H9 (cell line): ENCODE results near the gene MAGEA11. TPM values are rescaled to one million over a fixed set of nuclear protein-coding genes. Genes with fewer than 3 reads are reported as not detected.
"Not testable (repeated sequence)": the region's sequence is repeated elsewhere in the genome, so short reads cannot be mapped to it uniquely, and the experiment has no call there.

Source experiments
- DNase-seq: peaks from one replicate; pipeline ENCODE4 v3.0.0-alpha.2; 2017
- H2AFZ ChIP-seq: one replicate; pipeline ENCODE4 v1.6.1; 2013; ENCODE audit warnings: mild to moderate bottlenecking, low read length, control low read depth, moderate library complexity
- H2AK5ac ChIP-seq: 2 replicates; pipeline ENCODE4 v1.6.1; 2013; ENCODE audit warnings: low read length, control low read depth, mixed read lengths; ENCODE audit not compliant: insufficient read length
- H2BK120ac ChIP-seq: one replicate; pipeline ENCODE4 v1.6.1; 2013; ENCODE audit warnings: low read depth, mild to moderate bottlenecking, low read length, control low read depth, inconsistent platforms; ENCODE audit not compliant: poor library complexity, severe bottlenecking
- H2BK12ac ChIP-seq: 2 replicates; pipeline ENCODE4 v1.6.1; 2013; ENCODE audit warnings: low read length, control low read depth, mixed read lengths, low read depth; ENCODE audit not compliant: insufficient read length
- H2BK15ac ChIP-seq: 2 replicates; pipeline ENCODE4 v1.6.1; 2013; ENCODE audit warnings: low read depth, low read length, control low read depth
- H2BK20ac ChIP-seq: one replicate; pipeline ENCODE4 v1.6.1; 2013; ENCODE audit warnings: low read depth, mild to moderate bottlenecking, low read length, control low read depth, inconsistent platforms; ENCODE audit not compliant: poor library complexity, severe bottlenecking
- H2BK5ac ChIP-seq: 2 replicates; pipeline ENCODE4 v1.6.1; 2013; ENCODE audit warnings: low read length, control low read depth, mixed read lengths; ENCODE audit not compliant: insufficient read length
- H3K14ac ChIP-seq: 2 replicates; pipeline ENCODE4 v1.6.1; 2013; ENCODE audit warnings: low read length, control low read depth; ENCODE audit not compliant: insufficient read depth
- H3K18ac ChIP-seq: 2 replicates; pipeline ENCODE4 v1.6.1; 2013; ENCODE audit warnings: low read depth, mild to moderate bottlenecking, mixed read lengths, low read length, control low read depth; ENCODE audit not compliant: insufficient read length
- H3K23ac ChIP-seq: 2 replicates; pipeline ENCODE4 v1.6.1; 2013; ENCODE audit warnings: low read length, control low read depth, mixed read lengths, low read depth; ENCODE audit not compliant: insufficient read length
- H3K23me2 ChIP-seq: 2 replicates; pipeline ENCODE4 v1.6.1; 2013; ENCODE audit warnings: low read depth, mild to moderate bottlenecking, mixed read lengths, low read length, control low read depth; ENCODE audit not compliant: insufficient read length, poor library complexity, severe bottlenecking
- H3K27ac ChIP-seq: 2 replicates; pipeline ENCODE4 v1.5.1; 2013; ENCODE audit warnings: low read length, control low read depth, mixed read lengths, low read depth; ENCODE audit not compliant: insufficient read length
- H3K27me3 ChIP-seq: 2 replicates; pipeline ENCODE4 v1.6.1; 2013; ENCODE audit warnings: low read length, control low read depth, inconsistent platforms; ENCODE audit not compliant: insufficient read depth
- H3K4ac ChIP-seq: 2 replicates; pipeline ENCODE4 v1.6.1; 2013; ENCODE audit warnings: low read depth, mild to moderate bottlenecking, control low read depth, inconsistent platforms, low read length, moderate library complexity
- H3K4me1 ChIP-seq: 2 replicates; pipeline ENCODE4 v1.6.1; 2013; ENCODE audit warnings: low read length, control low read depth, inconsistent platforms; ENCODE audit not compliant: insufficient read depth
- H3K4me2 ChIP-seq: 2 replicates; pipeline ENCODE4 v1.6.1; 2013; ENCODE audit warnings: low read length, control low read depth, mixed read lengths; ENCODE audit not compliant: insufficient read length, insufficient read depth
- H3K56ac ChIP-seq: 2 replicates; pipeline ENCODE4 v1.6.1; 2013; ENCODE audit warnings: low read depth, mild to moderate bottlenecking, mixed read lengths, low read length, control low read depth; ENCODE audit not compliant: insufficient read length
- H3K79me1 ChIP-seq: 2 replicates; pipeline ENCODE4 v1.6.1; 2013; ENCODE audit warnings: low read depth, mild to moderate bottlenecking, moderate library complexity, low read length, control low read depth, inconsistent platforms; ENCODE audit not compliant: insufficient read depth, poor library complexity, severe bottlenecking
- H3K79me2 ChIP-seq: 2 replicates; pipeline ENCODE4 v1.6.1; 2013; ENCODE audit warnings: low read length, control low read depth, inconsistent platforms; ENCODE audit not compliant: insufficient read depth
- H3K9ac ChIP-seq: 2 replicates; pipeline ENCODE4 v1.6.1; 2013; ENCODE audit warnings: low read length, control low read depth, mixed read lengths; ENCODE audit not compliant: insufficient read length; ENCODE audit errors: extremely low read depth
- H3K9me3 ChIP-seq: one replicate; pipeline ENCODE4 v1.6.1; 2013; ENCODE audit warnings: low read depth, low read length, inconsistent platforms; ENCODE audit not compliant: control insufficient read depth
- H3T11ph ChIP-seq: one replicate; pipeline ENCODE4 v1.6.1; 2013; ENCODE audit warnings: mild to moderate bottlenecking, low read length, control low read depth, inconsistent platforms
- H4K20me1 ChIP-seq: one replicate; pipeline ENCODE4 v1.6.1; 2013; ENCODE audit not compliant: control insufficient read depth, insufficient read length, insufficient read depth
- H4K5ac ChIP-seq: 2 replicates; pipeline ENCODE4 v1.6.1; 2013; ENCODE audit warnings: low read depth, mild to moderate bottlenecking, mixed read lengths, low read length, control low read depth; ENCODE audit not compliant: insufficient read length
- H4K8ac ChIP-seq: replicated peaks from 2 replicates; pipeline ENCODE4 v1.6.1; 2013; ENCODE audit warnings: low read length, control low read depth, mixed read lengths, low read depth; ENCODE audit not compliant: insufficient read length
- H4K91ac ChIP-seq: 2 replicates; pipeline ENCODE4 v1.6.1; 2013; ENCODE audit warnings: low read depth, mild to moderate bottlenecking, moderate library complexity, mixed read lengths, low read length, control low read depth; ENCODE audit not compliant: insufficient read length
- H3K27ac Mint-ChIP-seq, 3 experiments: 2 replicates in 2 of 3; 3 replicates in 1 of 3; pipeline ENCODE4 v1.8.0; 2020 to 2021; ENCODE audit warnings: mixed read lengths in 3 of 3, mild to moderate bottlenecking in 1 of 3, moderate library complexity in 1 of 3
- H3K27me3 Mint-ChIP-seq: 2 replicates; pipeline ENCODE4 v1.8.0; 2021; ENCODE audit warnings: low read depth, mild to moderate bottlenecking, moderate library complexity, mixed read lengths
- H3K36me3 Mint-ChIP-seq, 3 experiments: 2 replicates in 2 of 3; 3 replicates in 1 of 3; pipeline ENCODE4 v1.8.0; 2020 to 2021; ENCODE audit warnings: low read depth in 3 of 3, mixed read lengths in 3 of 3; ENCODE audit not compliant: insufficient read depth in 1 of 3
- H3K4me1 Mint-ChIP-seq, 2 experiments: 2 replicates each; pipeline ENCODE4 v1.8.0; 2020; ENCODE audit warnings: mixed read lengths in 2 of 2
- H3K4me3 Mint-ChIP-seq, 2 experiments: 2 replicates in 1 of 2; 3 replicates in 1 of 2; pipeline ENCODE4 v1.8.0; 2020 to 2021; ENCODE audit warnings: mild to moderate bottlenecking in 2 of 2, mixed read lengths in 2 of 2, moderate library complexity in 1 of 2
- H3K9me3 Mint-ChIP-seq, 2 experiments: 2 replicates in 1 of 2; 3 replicates in 1 of 2; pipeline ENCODE4 v1.8.0; 2020; ENCODE audit warnings: mild to moderate bottlenecking in 2 of 2, mixed read lengths in 2 of 2, moderate library complexity in 1 of 2
- CTCF ChIP-seq: fragments of 200-600 bp; sonication (generic); conservative IDR thresholded peaks from 3 replicates; pipeline ENCODE4 v1.8.0; 2021; ENCODE audit warnings: antibody characterized with exemption, mild to moderate bottlenecking
- WGBS: extraction: QIAGEN DNeasy Blood & Tissue Kit; methylation state at CpG from one replicate; pipeline ENCODE4 v1.1.7; 2013; ENCODE audit warnings: missing lambda C conversion rate, low lambda C conversion rate, mixed read lengths; ENCODE audit not compliant: insufficient read length; ENCODE audit errors: extremely low coverage; 5-methylcytosine and 5-hydroxymethylcytosine counted together
- total RNA-seq: library from RNA; stranded (reverse); gene quantifications from 2 replicates; pipeline ENCODE4 v1.2.1, GENCODE V29; 2021

Gene MAGEA11
- total RNA-seq, 1 experiment from 2014 or later = not detected

GRCh38 chrX:149691794-149692193, 20.1 kb upstream of the MAGEA11 start:
- Histone ChIP-seq H3K4me1 (no peaks in the 10 kb centered on the region), H2AK5ac (no peak overlapping the region), H4K8ac (no peak overlapping the region), H3T11ph (no peak overlapping the region), H3K27me3 (no peaks in the 10 kb centered on the region), H4K91ac (no peak overlapping the region), H3K23me2 (no peaks in the 10 kb centered on the region), H3K9me3 (peaks cover 50% of the 10 kb centered on the region), H3K56ac (no peak overlapping the region), H4K5ac (no peak overlapping the region), H3K79me2 (no peaks in the 10 kb centered on the region), H3K18ac (no peak overlapping the region), H3K4me2 (no peak overlapping the region), H2BK15ac (no peak overlapping the region), H2BK120ac (no peak overlapping the region), H3K23ac (no peak overlapping the region), H3K4ac (no peak overlapping the region), H2BK12ac (no peak overlapping the region), H3K27ac (no peak overlapping the region), H3K9ac (no peak overlapping the region), H2AFZ (no peak overlapping the region), H3K79me1 (no peaks in the 10 kb centered on the region), H2BK20ac (no peak overlapping the region), H3K14ac (no peak overlapping the region), H2BK5ac (no peak overlapping the region), H4K20me1 (no peaks in the 10 kb centered on the region)
- no CpG with 5 or more reads among the region's 1 CpG for WGBS
- H3K36me3 Mint-ChIP-seq = peaks cover 13 to 24% (median 24%) of the 10 kb centered on the region in 3 experiments; a peak in 6 of 7 replicates
- H3K27ac Mint-ChIP-seq = no peak overlapping the region
- DNase-seq = no peak
- TF ChIP-seq CTCF = no peak
- peaks cover 88 to 90% of the 10 kb centered on the region in 2 experiments for H3K9me3 Mint-ChIP-seq
- H3K27me3 Mint-ChIP-seq = peaks cover 8% of the 10 kb centered on the region
- H3K4me3 Mint-ChIP-seq = no peak overlapping the region
- H3K4me1 Mint-ChIP-seq = no peaks in the 10 kb centered on the region

GRCh38 chrX:149692686-149693272, 19.1 kb upstream of the MAGEA11 start:
- H4K5ac ChIP-seq, H3K4me3 Mint-ChIP-seq, H3K27ac ChIP-seq, H2AFZ ChIP-seq, H3K27me3 ChIP-seq, H4K91ac ChIP-seq, H3K23me2 ChIP-seq, H2BK5ac ChIP-seq, H4K20me1 ChIP-seq, H2BK12ac ChIP-seq, H2BK20ac ChIP-seq, DNase-seq, H3T11ph ChIP-seq, H3K4me1 Mint-ChIP-seq, H3K79me2 ChIP-seq, H3K56ac ChIP-seq, H3K27ac Mint-ChIP-seq, H2BK15ac ChIP-seq, H3K23ac ChIP-seq, H3K4me2 ChIP-seq, H2AK5ac ChIP-seq, H3K4me1 ChIP-seq, H2BK120ac ChIP-seq, H3K14ac ChIP-seq, H4K8ac ChIP-seq, H3K18ac ChIP-seq, H3K79me1 ChIP-seq, H3K9ac ChIP-seq, H3K4ac ChIP-seq: not testable (repeated sequence)
- no CpG with 5 or more reads among the region's 6 CpGs for WGBS
- peaks cover 87 to 88% of the 10 kb centered on the region in 2 experiments for H3K9me3 Mint-ChIP-seq
- peaks cover 15 to 27% (median 24%) of the 10 kb centered on the region in 3 experiments; a peak in 6 of 7 replicates for H3K36me3 Mint-ChIP-seq
- H3K9me3 ChIP-seq = peaks cover 54% of the 10 kb centered on the region
- peaks cover 11% of the 10 kb centered on the region for H3K27me3 Mint-ChIP-seq
